Activated CD4-positive, alpha-beta T cell treated with anti-CD3 and anti-CD28 coated beads for 4 hours (primary cell): ENCODE measurements around the gene DHCR7.
"Not testable (repeated sequence)": the region's sequence is repeated elsewhere in the genome, so short reads cannot be mapped to it uniquely, and the experiment has no call there.

Source experiments
- DNase-seq, 2 donors: peaks; one replicate each; pipeline ENCODE4 v3.0.0-alpha.2; 2020

The DHCR7 gene

GRCh38 chr11:71436861-71437260, 11.3 kb downstream of the DHCR7 start:
- DNase-seq: no peak

GRCh38 chr11:71435278-71435951, 12.8 kb downstream of the DHCR7 start:
- no peak for DNase-seq

- no peak for DNase-seq
Observed at GRCh38 chr11:71434576-71435130, 13.5 kb downstream of the DHCR7 start.

- DNase-seq: no peak
Observed at GRCh38 chr11:71433648-71434450, 14.3 kb downstream of the DHCR7 start.

GRCh38 chr11:71432761-71433647, 15.2 kb downstream of the DHCR7 start:
- no peak for DNase-seq

GRCh38 chr11:71431271-71431670, 16.9 kb downstream of the DHCR7 start:
- DNase-seq: no peak

- no peak for DNase-seq
Observed at GRCh38 chr11:71430166-71430565, 18.0 kb downstream of the DHCR7 start.

GRCh38 chr11:71429701-71430100, 18.5 kb downstream of the DHCR7 start:
- no peak for DNase-seq

GRCh38 chr11:71428861-71429435, 19.2 kb downstream of the DHCR7 start:
- DNase-seq: no peak

- no peak for DNase-seq
Observed at GRCh38 chr11:71426413-71426812, 21.8 kb downstream of the DHCR7 start.

GRCh38 chr11:71425860-71426259, 22.3 kb downstream of the DHCR7 start:
- DNase-seq: no peak

GRCh38 chr11:71425409-71425808, 22.8 kb downstream of the DHCR7 start:
- DNase-seq: no peak

GRCh38 chr11:71423181-71423790, 24.9 kb downstream of the DHCR7 start:
- no peak for DNase-seq

- not testable (repeated sequence) for DNase-seq
Observed at GRCh38 chr11:71422318-71422717, 25.9 kb downstream of the DHCR7 start.

- no peak for DNase-seq
Observed at GRCh38 chr11:71421392-71421950, 26.7 kb downstream of the DHCR7 start.

- no peak for DNase-seq
Observed at GRCh38 chr11:71420455-71421241, 27.5 kb downstream of the DHCR7 start.

GRCh38 chr11:71418643-71419042, 29.6 kb downstream of the DHCR7 start:
- no peak for DNase-seq

- no peak for DNase-seq
Observed at GRCh38 chr11:71414645-71415044, 33.5 kb downstream of the DHCR7 start.

GRCh38 chr11:71410363-71410966, 37.7 kb downstream of the DHCR7 start:
- no peak for DNase-seq

GRCh38 chr11:71408826-71409225, 39.4 kb downstream of the DHCR7 start:
- no peak for DNase-seq

GRCh38 chr11:71407356-71407755, 40.8 kb downstream of the DHCR7 start:
- no peak for DNase-seq
